OCI-LY1 (cell line): ENCODE measurements around the gene GDF10.

Experiments used
- EZH2 ChIP-seq: fragments of 200-600 bp; sonication (generic), shearing (Covaris generic); IDR thresholded peaks from 2 replicates; pipeline ENCODE4 v1.8.0; 2017; ENCODE audit warnings: borderline replicate concordance, mixed run types, mild to moderate bottlenecking, antibody characterized with exemption, low read length, moderate library complexity, mixed read lengths
- TF ChIP-seq, protein P1 (sequence below): fragments of 200-600 bp; sonication (generic), shearing (Covaris generic); IDR thresholded peaks from 2 replicates; pipeline ENCODE4 v1.5.1; 2017; ENCODE audit warnings: mild to moderate bottlenecking, antibody characterized with exemption, low read length, moderate library complexity, mixed read lengths

- no peak for TF ChIP-seq EZH2
- TF ChIP-seq, protein P1, sequence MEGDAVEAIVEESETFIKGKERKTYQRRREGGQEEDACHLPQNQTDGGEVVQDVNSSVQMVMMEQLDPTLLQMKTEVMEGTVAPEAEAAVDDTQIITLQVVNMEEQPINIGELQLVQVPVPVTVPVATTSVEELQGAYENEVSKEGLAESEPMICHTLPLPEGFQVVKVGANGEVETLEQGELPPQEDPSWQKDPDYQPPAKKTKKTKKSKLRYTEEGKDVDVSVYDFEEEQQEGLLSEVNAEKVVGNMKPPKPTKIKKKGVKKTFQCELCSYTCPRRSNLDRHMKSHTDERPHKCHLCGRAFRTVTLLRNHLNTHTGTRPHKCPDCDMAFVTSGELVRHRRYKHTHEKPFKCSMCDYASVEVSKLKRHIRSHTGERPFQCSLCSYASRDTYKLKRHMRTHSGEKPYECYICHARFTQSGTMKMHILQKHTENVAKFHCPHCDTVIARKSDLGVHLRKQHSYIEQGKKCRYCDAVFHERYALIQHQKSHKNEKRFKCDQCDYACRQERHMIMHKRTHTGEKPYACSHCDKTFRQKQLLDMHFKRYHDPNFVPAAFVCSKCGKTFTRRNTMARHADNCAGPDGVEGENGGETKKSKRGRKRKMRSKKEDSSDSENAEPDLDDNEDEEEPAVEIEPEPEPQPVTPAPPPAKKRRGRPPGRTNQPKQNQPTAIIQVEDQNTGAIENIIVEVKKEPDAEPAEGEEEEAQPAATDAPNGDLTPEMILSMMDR, result no peak
Measured at GRCh38 chr10:47255866-47256265, 44.1 kb upstream of the GDF10 start.
